ENCODE results near the gene DNAAF6. TPM values are rescaled to one million over a fixed set of nuclear protein-coding genes. Genes with fewer than 3 reads are reported as not detected.

Gene DNAAF6
- total and polyA plus RNA-seq, 2 experiments from 2014 or later, result 0.06 TPM; not detected in 1

DNA sequence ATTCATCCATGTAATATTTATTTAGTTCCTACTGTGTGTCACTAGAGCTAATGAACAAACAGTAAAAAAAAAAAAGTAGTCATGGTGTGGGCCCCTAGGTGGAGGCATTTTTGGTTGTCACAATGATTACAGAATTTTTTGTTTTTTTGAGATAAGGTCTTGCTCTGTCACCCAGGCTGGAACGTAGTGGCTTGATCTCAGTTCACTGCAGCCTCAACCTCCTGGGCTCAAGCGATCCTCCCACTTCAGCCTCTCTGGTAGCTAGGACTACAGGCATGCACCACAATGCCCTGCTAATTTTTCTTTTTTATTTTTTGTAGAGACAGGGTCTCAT lies 22.0 kb downstream of the DNAAF6 start:
- Histone ChIP-seq H3K27ac (no peak overlapping the region), H3K9me3 (ENCODE audit: low read depth) (no peaks in the 10 kb centered on the region), H3K36me3 (no peaks in the 10 kb centered on the region), H3K27me3 (no peaks in the 10 kb centered on the region), H3K4me1 (ENCODE audit: low read depth) (no peaks in the 10 kb centered on the region), H3K4me3 (no peak overlapping the region)
- no peak for DNase-seq (ENCODE audit: low read depth in 1 of 2, low spot score in 1 of 2)
- TF ChIP-seq CTCF (IDR thresholded peaks at IDR 0.05; ENCODE audit: low read depth, low read length), result no peak

DNA sequence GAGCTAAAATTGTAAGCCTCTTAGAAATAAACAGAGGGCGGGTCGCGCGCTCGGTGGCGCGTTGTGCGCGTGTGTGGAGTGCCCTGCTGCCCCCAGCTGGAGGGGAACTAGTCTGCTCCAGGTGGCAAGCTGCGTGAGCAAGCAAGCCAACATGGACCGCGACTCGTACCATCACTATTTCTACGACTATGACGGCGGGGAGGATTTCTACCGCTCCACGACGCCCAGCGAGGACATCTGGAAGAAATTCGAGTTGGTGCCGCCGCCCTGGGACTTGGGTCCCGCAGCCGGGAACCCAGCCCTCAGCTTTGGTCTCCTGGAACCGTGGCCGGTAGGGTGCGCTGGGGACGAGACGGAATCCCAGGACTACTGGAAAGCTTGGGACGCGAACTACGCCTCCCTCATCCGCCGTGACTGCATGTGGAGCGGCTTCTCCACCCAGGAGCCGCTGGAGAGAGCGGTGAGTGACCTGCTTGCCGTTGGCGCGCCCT lies 66.1 kb downstream of the DNAAF6 start:
- Histone ChIP-seq H3K36me3 (no peaks in the 10 kb centered on the region), H3K4me3 (peak overlapping the region; percentile 24), H3K4me1 (ENCODE audit: low read depth) (no peaks in the 10 kb centered on the region), H3K27me3 (peaks cover 24% of the 10 kb centered on the region), H3K27ac (no peak overlapping the region), H3K9me3 (ENCODE audit: low read depth) (no peaks in the 10 kb centered on the region)
- DNase-seq (ENCODE audit: low read depth in 1 of 2, low spot score in 1 of 2), result peak in 1 of 2 donors; percentile 35
- no peak for TF ChIP-seq CTCF (IDR thresholded peaks at IDR 0.05; ENCODE audit: low read depth, low read length)

DNA sequence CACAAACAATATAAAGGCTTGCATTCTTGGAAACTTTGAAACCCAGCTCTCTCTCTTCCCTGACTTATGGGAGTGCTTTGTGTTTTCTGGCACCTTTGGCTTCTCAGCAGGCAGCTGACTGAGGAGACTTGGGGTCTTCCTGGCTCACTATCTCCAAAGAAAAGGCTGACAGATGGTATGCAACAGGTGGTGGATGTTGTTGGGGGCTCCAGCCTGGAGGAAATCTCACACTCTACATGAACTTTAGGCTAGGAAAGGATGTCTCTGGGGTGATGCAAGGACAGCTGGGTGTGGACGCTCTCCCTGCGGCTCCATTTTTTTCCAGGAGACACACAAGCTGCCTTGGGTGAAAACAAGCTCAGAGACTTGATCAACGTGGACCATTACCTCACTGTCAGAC lies 67.4 kb downstream of the DNAAF6 start:
- no peaks in the 10 kb centered on the region for H3K9me3 ChIP-seq (ENCODE audit: low read depth)
- no peak overlapping the region for H3K4me3 ChIP-seq
- H3K4me1 ChIP-seq (ENCODE audit: low read depth), result no peaks in the 10 kb centered on the region
- H3K27me3 ChIP-seq, result peaks cover 24% of the 10 kb centered on the region
- H3K36me3 ChIP-seq, result no peaks in the 10 kb centered on the region
- TF ChIP-seq CTCF (IDR thresholded peaks at IDR 0.05; ENCODE audit: low read depth, low read length), result no peak
- H3K27ac ChIP-seq, result no peak overlapping the region
- DNase-seq (ENCODE audit: low read depth in 1 of 2, low spot score in 1 of 2), result no peak

DNA sequence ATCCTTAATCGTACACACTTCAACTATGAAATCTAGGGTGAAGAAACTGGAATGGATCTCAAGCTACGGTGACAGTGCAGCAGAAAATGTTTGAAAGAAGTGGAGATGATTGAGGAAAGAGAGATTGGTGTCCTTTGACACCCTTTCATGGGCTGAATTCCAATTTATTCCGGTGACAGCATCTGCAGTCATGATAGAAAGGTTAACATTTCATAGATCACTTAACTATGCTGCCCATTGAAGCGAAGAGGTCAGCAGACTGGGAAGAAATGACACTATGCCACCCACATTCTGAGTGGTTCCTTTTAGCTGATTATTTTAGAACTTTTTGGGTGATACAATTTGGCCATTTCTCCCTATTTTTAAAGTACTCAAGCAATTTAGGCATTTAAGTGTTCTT lies 82.3 kb downstream of the DNAAF6 start:
- Histone ChIP-seq H3K27me3 (no peaks in the 10 kb centered on the region), H3K4me3 (no peak overlapping the region), H3K36me3 (no peaks in the 10 kb centered on the region), H3K9me3 (ENCODE audit: low read depth) (no peaks in the 10 kb centered on the region), H3K27ac (no peak overlapping the region), H3K4me1 (ENCODE audit: low read depth) (no peaks in the 10 kb centered on the region)
- no peak for TF ChIP-seq CTCF (IDR thresholded peaks at IDR 0.05; ENCODE audit: low read depth, low read length)
- DNase-seq (ENCODE audit: low read depth in 1 of 2, low spot score in 1 of 2), result no peak

GRCh38 chrX:107290019-107290418 lies 83.6 kb downstream of the DNAAF6 start:
- no peak for TF ChIP-seq CTCF (IDR thresholded peaks at IDR 0.05; ENCODE audit: low read depth, low read length)
- no peaks in the 10 kb centered on the region for H3K4me1 ChIP-seq (ENCODE audit: low read depth)
- H3K4me3 ChIP-seq, result no peak overlapping the region
- no peaks in the 10 kb centered on the region for H3K9me3 ChIP-seq (ENCODE audit: low read depth)
- no peaks in the 10 kb centered on the region for H3K36me3 ChIP-seq
- H3K27ac ChIP-seq, result no peak overlapping the region
- no peak for DNase-seq (ENCODE audit: low read depth in 1 of 2, low spot score in 1 of 2)
- no peaks in the 10 kb centered on the region for H3K27me3 ChIP-seq

DNA sequence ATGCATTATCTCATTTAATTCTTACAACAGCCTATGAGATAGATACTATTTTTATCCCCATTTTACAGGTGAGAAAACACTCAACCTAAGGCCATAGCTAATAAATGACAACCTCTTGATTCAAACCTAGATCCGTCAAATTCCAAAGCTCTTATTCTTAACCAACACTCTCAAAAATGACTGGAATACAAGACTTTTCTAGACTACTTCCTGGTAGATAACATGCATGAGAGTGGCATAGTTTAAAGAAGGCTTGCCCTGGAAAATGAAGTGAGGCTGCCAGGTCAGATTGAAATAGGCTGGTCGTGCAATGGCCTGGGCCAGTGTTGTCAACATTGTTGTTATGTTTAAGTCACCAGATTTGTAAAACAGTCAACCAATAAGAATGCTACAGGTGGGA lies 86.6 kb downstream of the DNAAF6 start:
- no peak for DNase-seq (ENCODE audit: low read depth in 1 of 2, low spot score in 1 of 2)
- no peak overlapping the region for H3K27ac ChIP-seq
- H3K9me3 ChIP-seq (ENCODE audit: low read depth), result no peaks in the 10 kb centered on the region
- no peaks in the 10 kb centered on the region for H3K27me3 ChIP-seq
- no peak overlapping the region for H3K4me3 ChIP-seq
- no peak for TF ChIP-seq CTCF (IDR thresholded peaks at IDR 0.05; ENCODE audit: low read depth, low read length)
- no peaks in the 10 kb centered on the region for H3K36me3 ChIP-seq
- H3K4me1 ChIP-seq (ENCODE audit: low read depth), result no peaks in the 10 kb centered on the region

Data from cardiac muscle cell (in vitro differentiated cells and primary cell).